IMR-90 (cell line): ENCODE data around the gene MCF2L. TPM values are rescaled to one million over a fixed set of nuclear protein-coding genes. Genes with fewer than 3 reads are reported as not detected.

Source experiments
- ATAC-seq: fragments of 200-7000 bp; cut with Tn5 transposase; 2 replicates; pipeline ENCODE4 v1.9.1; 2020; ENCODE audit warnings: low read depth, mild to moderate bottlenecking, moderate library complexity
- BruUV-seq: library from RNA; stranded (reverse); fragments of 400-500 nt; replicated peaks from 2 replicates; lab custom pipeline; 2021; lab: Mats Ljungman, UMichigan
- CTCF ChIA-PET: fragments of 300-600 bp; formaldehyde crosslinking; extraction: SDS; loops from one replicate; lab custom pipeline; 2021; ENCODE audit warnings: antibody characterized with exemption; lab: Yijun Ruan, JAX
- POLR2A ChIA-PET: fragments of 300-600 bp; sonication (Branson Sonifier 250); formaldehyde crosslinking; loops from one replicate; lab custom pipeline; 2022; ENCODE audit warnings: antibody characterized with exemption; ENCODE audit not compliant: unreplicated experiment; lab: Charles Lee
- DNase-seq: peaks from one replicate; pipeline ENCODE4 v3.0.0; 2013
- H2AFZ ChIP-seq: replicated peaks from 2 replicates; pipeline ENCODE3; 2013; ENCODE audit warnings: low read length, mild to moderate bottlenecking; ENCODE audit not compliant: poor library complexity
- H2AK5ac ChIP-seq: 2 replicates; pipeline ENCODE4 v1.6.1; 2013; ENCODE audit warnings: low read depth, low read length, inconsistent platforms
- H2AK9ac ChIP-seq: replicated peaks from 2 replicates; pipeline ENCODE3; 2013; ENCODE audit warnings: mild to moderate bottlenecking, low read depth, low read length, moderate library complexity; ENCODE audit not compliant: poor library complexity
- H2BK120ac ChIP-seq: 2 replicates; pipeline ENCODE4 v1.6.1; 2013; ENCODE audit warnings: low read depth, low read length, inconsistent platforms
- H2BK15ac ChIP-seq: 3 replicates; pipeline ENCODE4 v1.6.1; 2013; ENCODE audit warnings: low read depth, low read length, inconsistent platforms
- H2BK20ac ChIP-seq: 2 replicates; pipeline ENCODE4 v1.6.1; 2013; ENCODE audit warnings: low read depth, mild to moderate bottlenecking, inconsistent platforms, low read length, moderate library complexity
- H2BK5ac ChIP-seq: 2 replicates; pipeline ENCODE4 v1.6.1; 2013; ENCODE audit warnings: mild to moderate bottlenecking, low read depth, low read length, inconsistent platforms; ENCODE audit not compliant: poor library complexity, severe bottlenecking
- H3K14ac ChIP-seq: replicated peaks from 2 replicates; pipeline ENCODE4 v1.6.1; 2013; ENCODE audit warnings: low read depth, low read length, inconsistent platforms
- H3K18ac ChIP-seq: 2 replicates; pipeline ENCODE4 v1.6.1; 2013; ENCODE audit warnings: low read depth, low read length, control low read depth
- H3K23ac ChIP-seq: 2 replicates; pipeline ENCODE4 v1.6.1; 2013; ENCODE audit warnings: low read depth, low read length, inconsistent platforms
- H3K27ac ChIP-seq: 2 replicates; pipeline ENCODE4 v1.5.1; 2013; ENCODE audit warnings: mild to moderate bottlenecking, control low read depth, low read length; ENCODE audit not compliant: insufficient read depth
- H3K27me3 ChIP-seq: 2 replicates; pipeline ENCODE4 v1.6.1; 2013; ENCODE audit warnings: low read length; ENCODE audit not compliant: control insufficient read depth, insufficient read depth
- H3K36me3 ChIP-seq: 2 replicates; pipeline ENCODE4 v1.6.1; 2013; ENCODE audit warnings: low read length, mixed read lengths; ENCODE audit not compliant: control insufficient read depth, insufficient read depth
- H3K4ac ChIP-seq: 2 replicates; pipeline ENCODE4 v1.6.1; 2013; ENCODE audit warnings: low read depth, low read length, inconsistent platforms
- H3K4me1 ChIP-seq: 2 replicates; pipeline ENCODE4 v1.6.1; 2013; ENCODE audit warnings: low read length, mixed read lengths; ENCODE audit not compliant: control insufficient read depth, insufficient read depth
- H3K4me2 ChIP-seq: 2 replicates; pipeline ENCODE4 v1.6.1; 2013; ENCODE audit warnings: low read depth, mild to moderate bottlenecking, control low read depth, low read length, moderate library complexity
- H3K4me3 ChIP-seq: 2 replicates; pipeline ENCODE4 v1.5.1; 2013; ENCODE audit warnings: low read depth, mild to moderate bottlenecking, control low read depth, low read length, moderate library complexity; ENCODE audit not compliant: insufficient read depth
- H3K56ac ChIP-seq: 2 replicates; pipeline ENCODE4 v1.6.1; 2013; ENCODE audit warnings: low read length, inconsistent platforms; ENCODE audit not compliant: insufficient read depth; ENCODE audit errors: extremely low read depth
- H3K79me1 ChIP-seq, 2 experiments: 2 replicates each; pipeline ENCODE4 v1.6.1; 2013; ENCODE audit warnings: low read length in 2 of 2, inconsistent platforms in 1 of 2, low read depth in 1 of 2
- H3K9ac ChIP-seq: 2 replicates; pipeline ENCODE4 v1.6.1; 2013; ENCODE audit warnings: low read depth, low read length, control low read depth
- H3K9me1 ChIP-seq: 2 replicates; pipeline ENCODE4 v1.6.1; 2013; ENCODE audit warnings: low read length, inconsistent platforms; ENCODE audit not compliant: insufficient read depth
- H3K9me3 ChIP-seq: 2 replicates; pipeline ENCODE4 v1.6.1; 2013; ENCODE audit warnings: low read length; ENCODE audit not compliant: control insufficient read depth, insufficient read depth
- H4K20me1 ChIP-seq: 2 replicates; pipeline ENCODE4 v1.6.1; 2013; ENCODE audit warnings: low read length, inconsistent platforms; ENCODE audit not compliant: insufficient read depth
- H4K5ac ChIP-seq: 2 replicates; pipeline ENCODE4 v1.6.1; 2013; ENCODE audit warnings: mild to moderate bottlenecking, low read depth, low read length, control low read depth
- H4K8ac ChIP-seq, 2 experiments: 2 replicates each; pipeline ENCODE4 v1.6.1; 2013; ENCODE audit warnings: low read depth in 2 of 2, low read length in 2 of 2, control low read depth in 1 of 2, inconsistent platforms in 1 of 2
- H4K91ac ChIP-seq: 2 replicates; pipeline ENCODE4 v1.6.1; 2013; ENCODE audit warnings: low read depth, low read length, inconsistent platforms; ENCODE audit not compliant: insufficient read depth
- BHLHE40 ChIP-seq: fragments of 150-350 bp; IDR thresholded peaks from 2 replicates; pipeline ENCODE4 v1.6.1; 2016; ENCODE audit warnings: mild to moderate bottlenecking, low read depth, low read length
- CEBPB ChIP-seq: IDR thresholded peaks from 2 replicates; pipeline ENCODE4 v1.6.1; 2012; ENCODE audit warnings: low read depth, low read length, improper control_type of control experiment
- FOS ChIP-seq: fragments of 150-350 bp; IDR thresholded peaks from 2 replicates; pipeline ENCODE4 v1.6.1; 2016; ENCODE audit warnings: low read depth, low read length
- MAFK ChIP-seq: IDR thresholded peaks from 2 replicates; pipeline ENCODE4 v1.6.1; 2012; ENCODE audit warnings: low read depth, low read length, improper control_type of control experiment
- MAZ ChIP-seq: IDR thresholded peaks from 2 replicates; pipeline ENCODE4 v1.6.1; 2012; ENCODE audit warnings: low read depth, mild to moderate bottlenecking, low read length, improper control_type of control experiment, moderate library complexity, borderline replicate concordance
- MXI1 ChIP-seq: IDR thresholded peaks from 2 replicates; pipeline ENCODE4 v1.6.1; 2012; ENCODE audit warnings: low read depth, mild to moderate bottlenecking, low read length, moderate library complexity, borderline replicate concordance
- NFE2L2 ChIP-seq: fragments of 150-350 bp; IDR thresholded peaks from 2 replicates; pipeline ENCODE4 v1.6.1; 2016; ENCODE audit warnings: low read depth, mild to moderate bottlenecking, low read length
- POLR2A ChIP-seq: IDR thresholded peaks from 2 replicates; pipeline ENCODE4 v1.6.1; 2012; ENCODE audit warnings: mild to moderate bottlenecking, low read depth, low read length
- RCOR1 ChIP-seq: IDR thresholded peaks from 2 replicates; pipeline ENCODE4 v1.6.1; 2012; ENCODE audit warnings: mild to moderate bottlenecking, low read length, improper control_type of control experiment; ENCODE audit not compliant: insufficient replicate concordance
- USF2 ChIP-seq: fragments of 150-350 bp; IDR thresholded peaks from 2 replicates; pipeline ENCODE4 v1.6.1; 2017; ENCODE audit warnings: mild to moderate bottlenecking, antibody characterized with exemption, low read length, low read depth
- WGBS, 2 experiments: methylation state at CpG; one replicate each; pipeline versions ENCODE4 v1.1.5 to v1.1.7; 2013; ENCODE audit warnings: missing lambda C conversion rate in 2 of 2; ENCODE audit not compliant: insufficient read length in 1 of 2; ENCODE audit errors: extremely low coverage in 2 of 2; 5-methylcytosine and 5-hydroxymethylcytosine counted together
- dilution Hi-C: fragments of 300-500 bp; cut with HindIII; formaldehyde crosslinking; loops from one replicate; pipeline ENCODE4 v1.14.3; 2018; ENCODE audit warnings: low sequenced_read_pairs; ENCODE audit not compliant: unreplicated experiment
- in situ Hi-C: fragments of 300-500 bp; cut with MboI; formaldehyde crosslinking; loops from 3 replicates; pipeline ENCODE4 v1.14.3; 2019; ENCODE audit warnings: low sequenced_read_pairs, inconsistent platforms, mixed read lengths
- intact Hi-C: fragments of 100-400 bp; cut with micrococcal nuclease; formaldehyde crosslinking; loops from 2 replicates; pipeline ENCODE4 v1.10.0; 2022
- polyA plus RNA-seq, 3 experiments: library from polyadenylated mRNA; depleted of rRNA; stranded (reverse); fragments of >200 nt; gene quantifications; 2 replicates each; pipeline ENCODE4 v1.2.3, GENCODE V29; 2012; ENCODE audit warnings: low replicate concordance in 1 of 3
- total RNA-seq: library from RNA; depleted of rRNA; stranded (reverse); fragments of >200 nt; gene quantifications from 2 replicates; pipeline ENCODE4 v1.2.3, GENCODE V29; 2012
- TF ChIP-seq, protein P1 (sequence below): conservative IDR thresholded peaks from 2 replicates; pipeline ENCODE4 v1.5.1; 2012; ENCODE audit warnings: mild to moderate bottlenecking, low read depth, low read length, improper control_type of control experiment

Gene MCF2L
- total and polyA plus RNA-seq, 2 of the 4 experiments (the other 2 are of a cell fraction), result 0.18 TPM; not detected in 1

DNA sequence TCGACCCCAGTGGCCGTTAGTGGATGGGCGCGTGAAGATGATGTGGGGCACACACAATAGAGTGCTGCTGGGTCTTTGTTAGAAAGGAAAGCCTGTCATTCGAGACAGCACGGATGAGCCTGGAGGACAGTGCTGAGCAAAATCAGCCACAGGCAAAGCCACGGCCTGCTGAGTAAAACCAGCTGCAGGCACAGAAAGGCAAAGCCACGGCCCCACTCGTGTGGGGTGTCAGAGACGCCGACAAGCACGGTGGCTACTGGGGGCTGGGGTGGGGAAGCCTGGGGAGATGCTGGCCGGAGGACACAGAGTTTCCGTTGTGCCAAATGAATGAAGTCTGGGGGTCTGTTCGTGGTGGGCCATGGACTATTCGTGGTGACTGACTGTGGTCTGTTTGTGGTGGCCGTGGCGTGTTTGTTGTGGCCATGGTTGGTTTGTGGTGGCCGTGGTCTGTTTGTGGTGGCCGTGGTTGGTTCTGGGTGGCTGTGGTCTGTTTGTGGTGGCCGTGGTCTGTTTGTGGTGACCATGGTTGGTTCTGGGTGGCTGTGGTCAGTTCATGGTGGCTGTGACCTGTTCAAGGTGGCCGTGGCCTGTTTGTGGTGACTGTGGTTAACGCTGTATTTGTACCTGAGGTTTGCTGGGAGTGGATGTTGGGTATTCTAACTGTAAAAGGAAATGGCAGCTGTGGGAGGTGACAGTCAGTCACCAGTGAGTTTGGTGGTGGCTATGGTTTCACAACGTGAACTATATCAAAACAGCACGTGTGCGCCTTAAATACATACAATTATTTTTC is 36.3 kb downstream of the MCF2L start (continued):
- TF ChIP-seq NFE2L2, result no peak

- 82% methylated on average over 12 of the region's 15 CpGs; no CpG with 5 or more reads in 1 of the 2 experiments for WGBS, 2 experiments
Measured at GRCh38 chr13:113005997-113006396, 37.0 kb downstream of the MCF2L start.

More at GRCh38 chr13:113005997-113006396, 37.0 kb downstream of the MCF2L start:
- Histone ChIP-seq H3K4me3 (no peak overlapping the region), H2BK5ac (no peak overlapping the region), H3K27me3 (peaks cover 48% of the 10 kb centered on the region), H3K56ac (no peak overlapping the region), H3K79me1 (no peaks in the 10 kb centered on the region), H4K91ac (no peak overlapping the region), H3K9me3 (no peaks in the 10 kb centered on the region; the same call in 1 of the 2 replicates), H3K14ac (no peak overlapping the region), H2AK5ac (no peak overlapping the region), H2AK9ac (no peak overlapping the region), H4K20me1 (no peaks in the 10 kb centered on the region; the same call in 1 of the 2 replicates), H3K36me3 (no peaks in the 10 kb centered on the region), H3K23ac (no peak overlapping the region), H3K4ac (no peak overlapping the region), H3K18ac (no peak overlapping the region), H4K5ac (no peak overlapping the region), H4K8ac (no peak overlapping the region), H3K27ac (no peak overlapping the region), H3K9me1 (no peaks in the 10 kb centered on the region), H3K4me1 (no peaks in the 10 kb centered on the region; the same call in 1 of the 2 replicates), H2BK20ac (no peak overlapping the region), H2BK15ac (no peak overlapping the region), H3K9ac (no peak overlapping the region), H2BK120ac (no peak overlapping the region), H3K4me2 (no peak overlapping the region), H2AFZ (no peak overlapping the region)
- TF ChIP-seq, protein P1, sequence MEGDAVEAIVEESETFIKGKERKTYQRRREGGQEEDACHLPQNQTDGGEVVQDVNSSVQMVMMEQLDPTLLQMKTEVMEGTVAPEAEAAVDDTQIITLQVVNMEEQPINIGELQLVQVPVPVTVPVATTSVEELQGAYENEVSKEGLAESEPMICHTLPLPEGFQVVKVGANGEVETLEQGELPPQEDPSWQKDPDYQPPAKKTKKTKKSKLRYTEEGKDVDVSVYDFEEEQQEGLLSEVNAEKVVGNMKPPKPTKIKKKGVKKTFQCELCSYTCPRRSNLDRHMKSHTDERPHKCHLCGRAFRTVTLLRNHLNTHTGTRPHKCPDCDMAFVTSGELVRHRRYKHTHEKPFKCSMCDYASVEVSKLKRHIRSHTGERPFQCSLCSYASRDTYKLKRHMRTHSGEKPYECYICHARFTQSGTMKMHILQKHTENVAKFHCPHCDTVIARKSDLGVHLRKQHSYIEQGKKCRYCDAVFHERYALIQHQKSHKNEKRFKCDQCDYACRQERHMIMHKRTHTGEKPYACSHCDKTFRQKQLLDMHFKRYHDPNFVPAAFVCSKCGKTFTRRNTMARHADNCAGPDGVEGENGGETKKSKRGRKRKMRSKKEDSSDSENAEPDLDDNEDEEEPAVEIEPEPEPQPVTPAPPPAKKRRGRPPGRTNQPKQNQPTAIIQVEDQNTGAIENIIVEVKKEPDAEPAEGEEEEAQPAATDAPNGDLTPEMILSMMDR, result no peak
- TF ChIP-seq BHLHE40, result no peak
- no peak for TF ChIP-seq MAZ
- TF ChIP-seq RCOR1, result no peak
- TF ChIP-seq MXI1, result no peak
- TF ChIP-seq POLR2A, result no peak
- TF ChIP-seq FOS, result no peak
- no peak for TF ChIP-seq MAFK
- no peak for TF ChIP-seq CEBPB
- TF ChIP-seq USF2, result no peak
- in situ Hi-C loops, result no loop called here
- no peak for ATAC-seq
- intact Hi-C loops, result no loop called here
- ChIA-PET CTCF (interaction anchor here (1.3 kb wide), 1 partner anchor 24 kb away, joined by 5 read pairs; no protein-coding TSS in a partner anchor), POLR2A (no interaction called here)
- dilution Hi-C loops, result no loop called here
- no peak for DNase-seq
- BruUV-seq, result no TSS peak
